RWPE2 (cell line): ENCODE data around the gene PDAP1.
A peak's percentile ranks its signal among the peaks of the same experiment; 100 is the strongest.
"Not testable (repeated sequence)": the region's sequence is repeated elsewhere in the genome, so short reads cannot be mapped to it uniquely, and the experiment has no call there.

Experiments used
- ATAC-seq: fragments of 200-7000 bp; cut with Tn5 transposase; 3 replicates; pipeline ENCODE4 v1.9.1; 2021; ENCODE audit warnings: low read depth
- DNase-seq: peaks from one replicate; pipeline ENCODE4 v3.0.0-alpha.2; 2020; ENCODE audit warnings: low spot score
- H3K27ac ChIP-seq: fragments of 450-650 bp; 2 replicates; pipeline ENCODE4 v1.5.1; 2017; ENCODE audit warnings: mild to moderate bottlenecking; ENCODE audit not compliant: poor library complexity, severe bottlenecking
- H3K27me3 ChIP-seq: fragments of 250-450 bp; sonication (Bioruptor Pico); 2 replicates; pipeline ENCODE4 v1.5.1; 2021; ENCODE audit warnings: mild to moderate bottlenecking, moderate library complexity; ENCODE audit not compliant: insufficient read depth, poor library complexity, severe bottlenecking
- H3K36me3 ChIP-seq: fragments of 250-450 bp; sonication (Bioruptor Pico); 2 replicates; pipeline ENCODE4 v1.5.1; 2020; ENCODE audit warnings: low read depth, mild to moderate bottlenecking, moderate library complexity
- H3K4me1 ChIP-seq: fragments of 250-450 bp; sonication (Bioruptor Pico); 2 replicates; pipeline ENCODE4 v1.5.1; 2021; ENCODE audit warnings: mild to moderate bottlenecking, moderate library complexity; ENCODE audit not compliant: insufficient read depth, poor library complexity, severe bottlenecking
- H3K4me3 ChIP-seq: fragments of 250-450 bp; sonication (Bioruptor Pico); 2 replicates; pipeline ENCODE4 v1.5.1; 2021; ENCODE audit warnings: mild to moderate bottlenecking, moderate library complexity; ENCODE audit not compliant: severe bottlenecking
- H3K9me3 ChIP-seq: fragments of 250-450 bp; sonication (Bioruptor Pico); 2 replicates; pipeline ENCODE4 v1.5.1; 2021; ENCODE audit warnings: mild to moderate bottlenecking, moderate library complexity; ENCODE audit not compliant: severe bottlenecking
- TF ChIP-seq, protein P1 (sequence below): fragments of 450-650 bp; IDR thresholded peaks from one replicate; pipeline ENCODE4 v1.5.1; 2017; ENCODE audit warnings: mild to moderate bottlenecking, moderate library complexity; ENCODE audit not compliant: poor library complexity, severe bottlenecking

The PDAP1 gene

DNA sequence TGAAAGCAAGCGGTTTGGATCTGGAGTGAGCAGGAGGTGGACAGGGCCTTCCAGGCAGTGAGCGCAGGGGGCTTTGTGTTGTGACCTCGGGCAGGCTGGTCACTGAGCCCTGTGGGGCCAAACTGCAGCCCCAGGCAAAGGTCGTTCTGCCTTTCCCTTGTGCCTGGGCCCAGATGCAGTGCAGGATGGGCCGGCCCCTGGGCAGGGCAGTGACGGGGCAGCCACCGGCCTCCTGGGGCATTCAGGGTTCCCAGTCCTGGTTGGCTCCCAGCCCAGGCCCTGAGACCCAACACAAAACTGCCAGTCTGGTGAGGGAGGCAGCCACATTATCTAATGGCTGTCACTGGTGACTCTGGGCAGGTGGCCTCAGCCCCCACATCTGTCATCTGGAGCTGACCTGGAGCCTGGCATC is 26.7 kb downstream of the PDAP1 start:
- no peaks in the 10 kb centered on the region for H3K27me3 ChIP-seq
- no peak overlapping the region for H3K27ac ChIP-seq

DNA sequence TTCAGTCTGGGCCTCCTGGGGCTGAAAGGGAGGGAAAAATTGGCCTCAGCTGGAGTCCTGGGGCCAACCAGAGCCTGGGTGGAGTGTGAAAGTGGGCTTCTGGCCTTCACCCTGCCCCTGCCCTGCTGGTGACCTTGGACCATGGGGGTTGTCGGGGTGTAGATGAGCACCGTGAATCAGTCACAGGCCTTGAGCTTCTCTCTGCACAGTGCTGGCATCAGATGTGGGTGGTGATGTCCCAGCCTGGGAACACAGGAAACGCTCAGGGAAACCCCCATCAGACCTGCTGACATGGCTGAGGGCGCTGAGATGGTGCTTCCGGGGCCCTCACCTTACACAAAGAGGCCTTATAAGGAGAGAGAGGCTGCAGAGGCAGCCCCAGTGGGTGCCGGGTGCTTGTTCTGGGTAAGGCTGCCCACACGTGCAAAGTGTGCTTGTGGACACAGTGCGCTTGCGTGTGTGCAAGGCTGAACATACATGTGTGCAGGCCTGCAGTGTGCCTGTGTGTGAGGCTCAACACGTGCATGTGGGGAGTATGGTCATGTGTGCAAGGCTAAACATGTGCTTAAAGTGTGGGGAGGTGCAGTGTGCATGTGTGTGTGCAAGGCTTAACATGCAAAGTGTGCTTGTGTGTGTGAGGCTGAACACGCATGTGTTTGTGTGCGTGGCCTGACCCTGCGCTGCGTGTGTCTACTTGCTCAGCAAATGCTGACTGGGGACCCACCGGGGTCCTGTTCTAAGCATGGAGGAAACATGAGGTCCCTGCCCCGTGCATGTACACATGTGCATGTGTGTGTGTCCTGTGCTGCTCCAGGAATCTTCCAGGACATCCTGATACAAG is 27.4 kb downstream of the PDAP1 start:
- H3K4me3 ChIP-seq: no peak overlapping the region
- H3K27ac ChIP-seq: peak overlapping the region; percentile 61
- no peaks in the 10 kb centered on the region for H3K9me3 ChIP-seq
- TF ChIP-seq, protein P1, sequence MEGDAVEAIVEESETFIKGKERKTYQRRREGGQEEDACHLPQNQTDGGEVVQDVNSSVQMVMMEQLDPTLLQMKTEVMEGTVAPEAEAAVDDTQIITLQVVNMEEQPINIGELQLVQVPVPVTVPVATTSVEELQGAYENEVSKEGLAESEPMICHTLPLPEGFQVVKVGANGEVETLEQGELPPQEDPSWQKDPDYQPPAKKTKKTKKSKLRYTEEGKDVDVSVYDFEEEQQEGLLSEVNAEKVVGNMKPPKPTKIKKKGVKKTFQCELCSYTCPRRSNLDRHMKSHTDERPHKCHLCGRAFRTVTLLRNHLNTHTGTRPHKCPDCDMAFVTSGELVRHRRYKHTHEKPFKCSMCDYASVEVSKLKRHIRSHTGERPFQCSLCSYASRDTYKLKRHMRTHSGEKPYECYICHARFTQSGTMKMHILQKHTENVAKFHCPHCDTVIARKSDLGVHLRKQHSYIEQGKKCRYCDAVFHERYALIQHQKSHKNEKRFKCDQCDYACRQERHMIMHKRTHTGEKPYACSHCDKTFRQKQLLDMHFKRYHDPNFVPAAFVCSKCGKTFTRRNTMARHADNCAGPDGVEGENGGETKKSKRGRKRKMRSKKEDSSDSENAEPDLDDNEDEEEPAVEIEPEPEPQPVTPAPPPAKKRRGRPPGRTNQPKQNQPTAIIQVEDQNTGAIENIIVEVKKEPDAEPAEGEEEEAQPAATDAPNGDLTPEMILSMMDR: no peak
- DNase-seq (no peak), ATAC-seq (no peak)
- peaks cover 19% of the 10 kb centered on the region for H3K4me1 ChIP-seq
- H3K27me3 ChIP-seq: no peaks in the 10 kb centered on the region
- peaks cover 67% of the 10 kb centered on the region for H3K36me3 ChIP-seq

More for the DNA sequence above, 26.7 kb downstream of the PDAP1 start:
- Histone ChIP-seq H3K9me3 (no peaks in the 10 kb centered on the region), H3K4me1 (peaks cover 19% of the 10 kb centered on the region), H3K36me3 (peaks cover 67% of the 10 kb centered on the region), H3K4me3 (no peak overlapping the region)
- DNase-seq (no peak), ATAC-seq (no peak)
- TF ChIP-seq, protein P1: no peak

GRCh38 chr7:99380032-99380822 is 28.2 kb downstream of the PDAP1 start:
- TF ChIP-seq, protein P1: no peak
- Histone ChIP-seq H3K4me1 (peaks cover 19% of the 10 kb centered on the region), H3K36me3 (peaks cover 60% of the 10 kb centered on the region), H3K9me3 (no peaks in the 10 kb centered on the region), H3K27me3 (no peaks in the 10 kb centered on the region), H3K27ac (peak overlapping the region; percentile 61), H3K4me3 (no peak overlapping the region)
- DNase-seq (no peak), ATAC-seq (no peak; the same call in 2 of the 3 replicates)

- DNase-seq, H3K9me3 ChIP-seq, ATAC-seq, H3K4me3 ChIP-seq, H3K27me3 ChIP-seq: not testable (repeated sequence)
- peak overlapping the region; percentile 61 for H3K27ac ChIP-seq
- H3K4me1 ChIP-seq: peaks cover 19% of the 10 kb centered on the region
- peaks cover 60% of the 10 kb centered on the region for H3K36me3 ChIP-seq
Observed at GRCh38 chr7:99379693-99380031, 28.7 kb downstream of the PDAP1 start.

- peak overlapping the region; percentile 61 for H3K27ac ChIP-seq
Observed at GRCh38 chr7:99379043-99379577, 29.3 kb downstream of the PDAP1 start.

More at GRCh38 chr7:99379043-99379577, 29.3 kb downstream of the PDAP1 start:
- TF ChIP-seq, protein P1: no peak
- no peaks in the 10 kb centered on the region for H3K27me3 ChIP-seq
- no peaks in the 10 kb centered on the region for H3K9me3 ChIP-seq
- no peak for DNase-seq
- peak; percentile 60 for ATAC-seq
- H3K4me1 ChIP-seq: peaks cover 19% of the 10 kb centered on the region
- peaks cover 60% of the 10 kb centered on the region for H3K36me3 ChIP-seq
- no peak overlapping the region for H3K4me3 ChIP-seq
